Fibroblast of lung (primary cell): ENCODE data around the gene MYLK. TPM values are rescaled to one million over a fixed set of nuclear protein-coding genes. Genes with fewer than 3 reads are reported as not detected.
A peak's percentile ranks its signal among the peaks of the same experiment; 100 is the strongest.

Experiments used
- DNase-seq, 2 donors: peaks; one replicate each; pipeline versions ENCODE4 v3.0.0 to v3.0.0-alpha.2; 2010; ENCODE audit warnings: low read depth in 2 of 2
- H2AFZ ChIP-seq: 2 replicates; pipeline ENCODE4 v1.5.1; 2012; ENCODE audit warnings: low read length, control low read depth, inconsistent platforms
- H3K27ac ChIP-seq: 2 replicates; pipeline ENCODE4 v1.5.1; 2011; ENCODE audit warnings: low read length, control low read depth; ENCODE audit not compliant: insufficient read depth
- H3K27me3 ChIP-seq: 2 replicates; pipeline ENCODE4 v1.5.1; 2011; ENCODE audit warnings: mild to moderate bottlenecking, low read length; ENCODE audit not compliant: control insufficient read depth, insufficient read depth
- H3K36me3 ChIP-seq: 2 replicates; pipeline ENCODE4 v1.5.1; 2011; ENCODE audit warnings: low read length; ENCODE audit not compliant: control insufficient read depth, insufficient read depth
- H3K4me1 ChIP-seq: 2 replicates; pipeline ENCODE4 v1.5.1; 2011; ENCODE audit warnings: low read length; ENCODE audit not compliant: control insufficient read depth, insufficient read depth; ENCODE audit errors: extremely low read depth
- H3K4me2 ChIP-seq: 2 replicates; pipeline ENCODE4 v1.5.1; 2011; ENCODE audit warnings: low read length, control low read depth; ENCODE audit not compliant: insufficient read depth; ENCODE audit errors: extremely low read depth
- H3K4me3 ChIP-seq, 4 experiments: fragments of 200-600 bp in 1 of 4; sonication (generic) in 1 of 4; replicated peaks in 1 of 4; 2 replicates each; pipeline ENCODE4 v1.5.1; 2011 to 2016; ENCODE audit warnings: low read length in 4 of 4, low read depth in 3 of 4, mild to moderate bottlenecking in 3 of 4, control low read depth in 2 of 4, inconsistent platforms in 1 of 4, mixed read lengths in 1 of 4; ENCODE audit not compliant: insufficient read depth in 1 of 4; ENCODE audit errors: control extremely low read depth in 1 of 4
- H3K79me2 ChIP-seq: 2 replicates; pipeline ENCODE4 v1.5.1; 2012; ENCODE audit warnings: mild to moderate bottlenecking, low read length, inconsistent platforms; ENCODE audit not compliant: control insufficient read depth, insufficient read depth
- H3K9ac ChIP-seq: 2 replicates; pipeline ENCODE4 v1.5.1; 2011; ENCODE audit warnings: mild to moderate bottlenecking, low read length, control low read depth; ENCODE audit not compliant: insufficient read depth
- H3K9me3 ChIP-seq: 2 replicates; pipeline ENCODE4 v1.5.1; 2012; ENCODE audit warnings: low read depth, low read length; ENCODE audit not compliant: control insufficient read depth, insufficient read depth
- H4K20me1 ChIP-seq: 2 replicates; pipeline ENCODE4 v1.5.1; 2011; ENCODE audit warnings: low read length; ENCODE audit not compliant: control insufficient read depth, insufficient read depth; ENCODE audit errors: extremely low read depth
- EZH2 ChIP-seq: IDR thresholded peaks from 2 replicates; pipeline ENCODE4 v1.5.1; 2012; ENCODE audit warnings: low read length, control low read depth, mild to moderate bottlenecking; ENCODE audit errors: missing control alignments
- polyA plus RNA-seq, 2 donors: library from polyadenylated mRNA; depleted of rRNA in 1 of 2; stranded (reverse) in 1 of 2; unstranded in 1 of 2; fragments of >200 nt; gene quantifications; 2 replicates each; pipeline ENCODE4 v1.2.1, GENCODE V29; 2011 to 2012; ENCODE audit warnings: missing spikeins in 1 of 2
- total RNA-seq: library from RNA; depleted of rRNA; stranded (reverse); fragments of >200 nt; gene quantifications from 2 replicates; pipeline ENCODE4 v1.2.1, GENCODE V29; 2014
- TF ChIP-seq, protein P1 (sequence below), 2 donors: IDR thresholded peaks in 1 of 2; conservative IDR thresholded peaks in 1 of 2; 1 replicate in 1 of 2; 2 replicates in 1 of 2; pipeline ENCODE4 v1.5.1; 2011 to 2012; ENCODE audit warnings: low read length in 2 of 2, control low read depth in 1 of 2, inconsistent platforms in 1 of 2, low read depth in 1 of 2, mild to moderate bottlenecking in 1 of 2

MYLK gene
- total and polyA plus RNA-seq, 2 donors (not counting 1 experiment from before 2014, with no cell fraction given): 918 to 941 TPM

DNA sequence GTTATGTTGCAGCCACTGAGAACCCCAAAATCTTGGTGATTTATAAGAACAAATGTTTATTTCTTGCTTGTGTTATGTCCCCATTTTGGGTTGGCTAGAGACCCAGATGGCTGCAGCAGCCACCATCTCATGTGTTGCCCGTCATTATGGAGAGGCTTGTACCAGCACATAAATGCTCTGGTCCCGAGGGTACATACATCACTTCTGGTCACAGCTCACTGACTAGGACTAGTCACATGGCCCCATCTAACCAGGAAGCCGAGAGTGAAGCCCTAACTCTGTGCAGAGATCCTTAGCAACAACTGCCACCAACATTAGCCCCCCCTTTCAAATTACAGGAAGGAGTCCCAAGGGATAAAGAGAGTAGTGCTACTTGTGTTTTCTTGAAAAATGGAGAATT is 273.8 kb downstream of the MYLK start:
- Histone ChIP-seq H2AFZ (no peak overlapping the region), H3K27ac (no peak overlapping the region), H3K27me3 (no peaks in the 10 kb centered on the region), H3K9me3 (no peaks in the 10 kb centered on the region), H3K4me1 (peaks cover 10% of the 10 kb centered on the region), H3K4me3 (no peak overlapping the region), H3K4me2 (no peak overlapping the region), H3K9ac (no peak overlapping the region), H4K20me1 (no peaks in the 10 kb centered on the region), H3K36me3 (peaks cover 4% of the 10 kb centered on the region), H3K79me2 (no peaks in the 10 kb centered on the region)
- no peak for DNase-seq
- TF ChIP-seq EZH2: no peak
- TF ChIP-seq, protein P1, sequence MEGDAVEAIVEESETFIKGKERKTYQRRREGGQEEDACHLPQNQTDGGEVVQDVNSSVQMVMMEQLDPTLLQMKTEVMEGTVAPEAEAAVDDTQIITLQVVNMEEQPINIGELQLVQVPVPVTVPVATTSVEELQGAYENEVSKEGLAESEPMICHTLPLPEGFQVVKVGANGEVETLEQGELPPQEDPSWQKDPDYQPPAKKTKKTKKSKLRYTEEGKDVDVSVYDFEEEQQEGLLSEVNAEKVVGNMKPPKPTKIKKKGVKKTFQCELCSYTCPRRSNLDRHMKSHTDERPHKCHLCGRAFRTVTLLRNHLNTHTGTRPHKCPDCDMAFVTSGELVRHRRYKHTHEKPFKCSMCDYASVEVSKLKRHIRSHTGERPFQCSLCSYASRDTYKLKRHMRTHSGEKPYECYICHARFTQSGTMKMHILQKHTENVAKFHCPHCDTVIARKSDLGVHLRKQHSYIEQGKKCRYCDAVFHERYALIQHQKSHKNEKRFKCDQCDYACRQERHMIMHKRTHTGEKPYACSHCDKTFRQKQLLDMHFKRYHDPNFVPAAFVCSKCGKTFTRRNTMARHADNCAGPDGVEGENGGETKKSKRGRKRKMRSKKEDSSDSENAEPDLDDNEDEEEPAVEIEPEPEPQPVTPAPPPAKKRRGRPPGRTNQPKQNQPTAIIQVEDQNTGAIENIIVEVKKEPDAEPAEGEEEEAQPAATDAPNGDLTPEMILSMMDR (conservative IDR thresholded peaks at IDR 0.05 in 1 of 2, IDR thresholded peaks at IDR 0.05 in 1 of 2; ENCODE audit: low read depth in 1 of 2, low read length in 2 of 2): no peak

DNA sequence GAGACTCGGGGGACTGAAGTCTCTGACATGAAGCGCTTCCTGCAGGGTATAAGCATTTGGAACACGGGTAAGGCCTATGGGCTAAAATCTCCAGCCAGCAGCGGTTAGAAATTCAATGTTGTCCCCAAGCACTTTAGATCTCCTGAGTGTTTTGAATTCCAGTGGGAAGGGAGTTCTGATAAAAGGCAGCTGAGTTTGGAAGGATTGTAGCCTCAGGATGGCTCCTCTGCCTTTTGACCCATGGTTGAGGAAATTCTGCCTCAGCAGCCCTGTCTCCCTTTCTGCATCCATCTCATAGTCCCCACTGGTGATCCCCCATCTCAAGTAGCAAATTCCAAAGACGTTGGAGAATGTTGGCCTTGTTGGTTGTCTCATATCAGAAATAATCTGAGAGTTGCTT is 275.1 kb downstream of the MYLK start:
- peaks cover 18% of the 10 kb centered on the region for H3K4me1 ChIP-seq
- TF ChIP-seq, protein P1 (conservative IDR thresholded peaks at IDR 0.05 in 1 of 2, IDR thresholded peaks at IDR 0.05 in 1 of 2; ENCODE audit: low read depth in 1 of 2, low read length in 2 of 2): no peak
- no peak for TF ChIP-seq EZH2
- H3K9ac ChIP-seq: no peak overlapping the region
- H3K4me3 ChIP-seq: no peak overlapping the region
- H3K9me3 ChIP-seq: no peaks in the 10 kb centered on the region
- no peak overlapping the region for H3K27ac ChIP-seq
- no peaks in the 10 kb centered on the region for H4K20me1 ChIP-seq
- H3K36me3 ChIP-seq: peaks cover 4% of the 10 kb centered on the region
- no peaks in the 10 kb centered on the region for H3K27me3 ChIP-seq
- H2AFZ ChIP-seq: no peak overlapping the region
- H3K79me2 ChIP-seq: no peaks in the 10 kb centered on the region
- peak in 1 of 2 donors; percentile 45 for DNase-seq
- H3K4me2 ChIP-seq: no peak overlapping the region

DNA sequence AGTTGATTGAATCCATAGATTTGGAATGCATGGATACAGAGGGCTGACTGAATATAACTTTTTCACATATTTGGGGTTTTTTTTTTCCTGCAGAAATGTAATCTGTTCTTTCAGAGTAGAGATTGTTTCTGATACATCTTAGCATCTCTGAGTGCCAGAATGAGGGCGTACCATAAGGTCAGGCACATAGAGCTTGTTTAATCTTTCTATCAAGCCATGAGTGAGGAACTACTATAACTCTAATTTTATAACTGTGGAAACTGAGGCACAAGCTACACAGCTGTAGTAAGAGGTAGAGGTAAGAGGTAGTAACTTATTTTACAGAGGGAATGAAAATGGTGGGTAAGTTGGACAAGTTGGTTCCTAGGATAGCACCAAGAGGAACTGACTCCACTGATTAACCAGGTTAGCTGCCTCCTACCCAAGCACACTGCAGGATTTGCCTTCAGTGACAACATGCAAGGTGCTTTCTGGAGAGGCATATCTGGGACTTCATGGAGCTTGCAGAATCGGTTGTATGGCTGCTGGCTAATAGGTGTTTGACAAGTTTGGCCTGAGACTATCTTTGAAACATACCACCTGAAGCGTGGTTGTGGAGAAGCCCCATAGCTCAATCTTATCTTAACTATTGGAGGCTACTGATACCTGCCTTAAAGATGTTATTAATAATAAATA is 275.7 kb downstream of the MYLK start:
- H4K20me1 ChIP-seq: no peaks in the 10 kb centered on the region
- no peak overlapping the region for H3K9ac ChIP-seq
- peaks cover 21% of the 10 kb centered on the region for H3K4me1 ChIP-seq
- H3K27me3 ChIP-seq: no peaks in the 10 kb centered on the region
- no peaks in the 10 kb centered on the region for H3K9me3 ChIP-seq
- no peak overlapping the region for H3K4me2 ChIP-seq
- no peak overlapping the region for H3K27ac ChIP-seq
- peaks cover 4% of the 10 kb centered on the region for H3K36me3 ChIP-seq
- no peak overlapping the region for H3K4me3 ChIP-seq
- no peaks in the 10 kb centered on the region for H3K79me2 ChIP-seq
- no peak for TF ChIP-seq EZH2
- TF ChIP-seq, protein P1 (conservative IDR thresholded peaks at IDR 0.05 in 1 of 2, IDR thresholded peaks at IDR 0.05 in 1 of 2; ENCODE audit: low read depth in 1 of 2, low read length in 2 of 2): no peak
- no peak overlapping the region for H2AFZ ChIP-seq
- no peak for DNase-seq
